H1 (cell line): ENCODE results near the gene POLA2. TPM values are rescaled to one million over a fixed set of nuclear protein-coding genes. Genes with fewer than 3 reads are reported as not detected.

Source experiments
- CTCF ChIA-PET: fragments of 300-600 bp; sonication (Branson Sonifier 250); formaldehyde crosslinking; loops from one replicate; lab custom pipeline; 2021; ENCODE audit not compliant: partially characterized antibody; lab: Charles Lee
- POLR2A ChIA-PET: fragments of 300-600 bp; sonication (Branson Sonifier 250); formaldehyde crosslinking; loops from one replicate; lab custom pipeline; 2021; ENCODE audit warnings: inconsistent platforms; ENCODE audit not compliant: partially characterized antibody; lab: Charles Lee
- DNase-seq, 2 experiments: peaks; one replicate each; pipeline versions ENCODE4 v3.0.0 to v3.0.0-alpha.2; 2010 to 2022; ENCODE audit warnings: low spot score in 2 of 2, low read depth in 1 of 2, mixed read lengths in 1 of 2
- FAIRE-seq: peaks from 2 replicates; lab custom pipeline; 2011; peaks lifted over from hg19 to GRCh38; lab: Jason Lieb, UNC
- H2AFZ ChIP-seq: 2 replicates; pipeline ENCODE4 v1.8.1; 2012; ENCODE audit warnings: low read length, inconsistent platforms
- H2AK5ac ChIP-seq: 2 replicates; pipeline ENCODE4 v1.6.1; 2013; ENCODE audit warnings: low read depth, low read length
- H2BK120ac ChIP-seq: replicated peaks from 2 replicates; pipeline ENCODE3; 2013; ENCODE audit warnings: low read depth, low read length, inconsistent platforms
- H2BK12ac ChIP-seq: 2 replicates; pipeline ENCODE4 v1.6.1; 2013; ENCODE audit warnings: low read depth, low read length
- H2BK15ac ChIP-seq: 2 replicates; pipeline ENCODE4 v1.6.1; 2013; ENCODE audit warnings: low read length
- H2BK20ac ChIP-seq: 2 replicates; pipeline ENCODE4 v1.6.1; 2013; ENCODE audit warnings: low read length
- H2BK5ac ChIP-seq: 2 replicates; pipeline ENCODE4 v1.6.1; 2013; ENCODE audit warnings: low read depth, low read length
- H3K14ac ChIP-seq: 2 replicates; pipeline ENCODE4 v1.6.1; 2013; ENCODE audit warnings: inconsistent platforms; ENCODE audit not compliant: insufficient read length
- H3K18ac ChIP-seq: 2 replicates; pipeline ENCODE4 v1.6.1; 2013; ENCODE audit warnings: low read length; ENCODE audit errors: extremely low read depth
- H3K23ac ChIP-seq: 2 replicates; pipeline ENCODE4 v1.6.1; 2013; ENCODE audit warnings: inconsistent platforms; ENCODE audit not compliant: insufficient read length
- H3K23me2 ChIP-seq: 2 replicates; pipeline ENCODE4 v1.6.1; 2013; ENCODE audit warnings: low read depth, low read length
- H3K27ac ChIP-seq: 2 replicates; pipeline ENCODE4 v1.6.1; 2011; ENCODE audit warnings: low read depth, low read length, inconsistent platforms
- H3K27me3 ChIP-seq, 4 experiments: replicated peaks in 1 of 4; 1 replicate in 1 of 4; 2 replicates in 3 of 4; pipeline versions ENCODE4 v1.6.1 to v1.8.1; 2011 to 2013; ENCODE audit warnings: low read length in 3 of 4, mild to moderate bottlenecking in 3 of 4, inconsistent platforms in 2 of 4, mixed read lengths in 2 of 4, moderate library complexity in 1 of 4; ENCODE audit not compliant: control insufficient read depth in 3 of 4, insufficient read depth in 3 of 4; ENCODE audit errors: extremely low read depth in 1 of 4
- H3K36me3 ChIP-seq, 4 experiments: 2 replicates each; pipeline versions ENCODE4 v1.6.1 to v1.8.1; 2011 to 2013; ENCODE audit warnings: mild to moderate bottlenecking in 4 of 4, low read length in 3 of 4, moderate library complexity in 2 of 4, control low read depth in 1 of 4, inconsistent platforms in 1 of 4; ENCODE audit not compliant: insufficient read depth in 4 of 4, control insufficient read depth in 2 of 4
- H3K4ac ChIP-seq: replicated peaks from 2 replicates; pipeline ENCODE3; 2013; ENCODE audit warnings: low read length, low read depth, mixed read lengths, inconsistent platforms; ENCODE audit not compliant: insufficient read length
- H3K4me1 ChIP-seq, 4 experiments: replicated peaks in 1 of 4; 1 replicate in 1 of 4; 2 replicates in 3 of 4; pipeline versions ENCODE4 v1.6.1 to v1.8.1; 2011 to 2013; ENCODE audit warnings: low read length in 3 of 4, inconsistent platforms in 2 of 4, mixed read lengths in 1 of 4; ENCODE audit not compliant: insufficient read depth in 4 of 4, control insufficient read depth in 3 of 4
- H3K4me2 ChIP-seq, 2 experiments: 2 replicates each; pipeline versions ENCODE4 v1.6.1 to v1.8.1; 2011 to 2013; ENCODE audit warnings: low read depth in 2 of 2, low read length in 2 of 2, control low read depth in 1 of 2, inconsistent platforms in 1 of 2, mild to moderate bottlenecking in 1 of 2; ENCODE audit not compliant: insufficient read depth in 1 of 2
- H3K4me3 ChIP-seq, 4 experiments: fragments of 200-600, 300-600 bp in 1 of 4; sonication (generic), shearing (Covaris generic), sonication (Bioruptor Twin) in 1 of 4; 2 replicates each; pipeline versions ENCODE4 v1.5.1 to v1.8.1; 2011 to 2016; ENCODE audit warnings: low read length in 4 of 4, low read depth in 3 of 4, control low read depth in 2 of 4, inconsistent platforms in 2 of 4, mild to moderate bottlenecking in 2 of 4, mixed read lengths in 1 of 4, moderate library complexity in 1 of 4; ENCODE audit not compliant: insufficient read depth in 2 of 4; ENCODE audit errors: extremely low read depth in 1 of 4
- H3K56ac ChIP-seq: replicated peaks from 2 replicates; pipeline ENCODE3; 2013; ENCODE audit warnings: low read depth, mild to moderate bottlenecking, mixed read lengths, low read length, inconsistent platforms; ENCODE audit not compliant: insufficient read length
- H3K79me1 ChIP-seq: 2 replicates; pipeline ENCODE4 v1.6.1; 2013; ENCODE audit warnings: low read depth, low read length, control low read depth
- H3K79me2 ChIP-seq, 2 experiments: 2 replicates each; pipeline versions ENCODE4 v1.6.1 to v1.8.1; 2012 to 2013; ENCODE audit warnings: low read length in 2 of 2, mild to moderate bottlenecking in 2 of 2, inconsistent platforms in 1 of 2; ENCODE audit not compliant: insufficient read depth in 2 of 2, control insufficient read depth in 1 of 2
- H3K9ac ChIP-seq, 4 experiments: replicated peaks in 1 of 4; 1 replicate in 1 of 4; 2 replicates in 3 of 4; pipeline versions ENCODE4 v1.6.1 to v1.8.1; 2011 to 2013; ENCODE audit warnings: low read depth in 3 of 4, low read length in 3 of 4, control low read depth in 2 of 4, mild to moderate bottlenecking in 2 of 4, moderate library complexity in 2 of 4, inconsistent platforms in 1 of 4; ENCODE audit errors: extremely low read depth in 1 of 4
- H3K9me3 ChIP-seq, 2 experiments: 2 replicates each; pipeline versions ENCODE4 v1.6.1 to v1.8.1; 2012 to 2013; ENCODE audit warnings: mild to moderate bottlenecking in 2 of 2, moderate library complexity in 2 of 2, control low read depth in 1 of 2, inconsistent platforms in 1 of 2, low read depth in 1 of 2, low read length in 1 of 2, mixed read lengths in 1 of 2; ENCODE audit not compliant: insufficient read depth in 2 of 2
- H4K20me1 ChIP-seq, 2 experiments: replicated peaks in 1 of 2; 2 replicates each; pipeline versions ENCODE3 to v1.8.1; 2011 to 2013; ENCODE audit warnings: inconsistent platforms in 2 of 2, low read length in 2 of 2, mild to moderate bottlenecking in 1 of 2; ENCODE audit not compliant: insufficient read depth in 2 of 2, control insufficient read depth in 1 of 2
- H4K5ac ChIP-seq: 2 replicates; pipeline ENCODE4 v1.6.1; 2013; ENCODE audit warnings: low read length, low read depth, mixed read lengths, inconsistent platforms; ENCODE audit not compliant: insufficient read length
- H4K8ac ChIP-seq: 2 replicates; pipeline ENCODE4 v1.8.0; 2013; ENCODE audit warnings: mild to moderate bottlenecking, moderate library complexity, low read length, inconsistent platforms; ENCODE audit not compliant: insufficient read depth; ENCODE audit errors: extremely low read depth
- H4K91ac ChIP-seq: replicated peaks from 2 replicates; pipeline ENCODE3; 2013; ENCODE audit warnings: low read length, mixed read lengths, inconsistent platforms; ENCODE audit not compliant: insufficient read length
- BCL11A ChIP-seq, 2 experiments: IDR thresholded peaks; one replicate each; pipeline ENCODE4 v1.6.1; 2011; ENCODE audit warnings: low read depth in 2 of 2, low read length in 2 of 2, mild to moderate bottlenecking in 2 of 2
- CEBPB ChIP-seq: IDR thresholded peaks from 2 replicates; pipeline ENCODE4 v1.6.1; 2012; ENCODE audit warnings: low read depth, low read length
- GTF2F1 ChIP-seq: IDR thresholded peaks from 2 replicates; pipeline ENCODE4 v1.6.1; 2012; ENCODE audit warnings: low read depth, low read length, improper control_type of control experiment, borderline replicate concordance
- JUN ChIP-seq: IDR thresholded peaks from 2 replicates; pipeline ENCODE4 v1.6.1; 2011; ENCODE audit warnings: low read depth, mild to moderate bottlenecking, improper control_type of control experiment, low read length
- KDM5A ChIP-seq: fragments of 200-600 bp; IDR thresholded peaks from 2 replicates; pipeline ENCODE4 v1.7.1; 2012; ENCODE audit warnings: mild to moderate bottlenecking, low read length, inconsistent platforms, mixed read lengths
- NRF1 ChIP-seq: IDR thresholded peaks from 2 replicates; pipeline ENCODE4 v1.6.1; 2011; ENCODE audit warnings: mild to moderate bottlenecking, low read depth, low read length, improper control_type of control experiment
- PHF8 ChIP-seq: fragments of 200-600 bp; sonication (generic); conservative IDR thresholded peaks from 2 replicates; pipeline ENCODE4 v1.7.1; 2012; ENCODE audit warnings: low read depth, mild to moderate bottlenecking, inconsistent platforms, low read length, moderate library complexity
- RBBP5 ChIP-seq: IDR thresholded peaks from 2 replicates; pipeline ENCODE4 v1.7.1; 2012; ENCODE audit warnings: low read depth, mild to moderate bottlenecking, inconsistent platforms, low read length, moderate library complexity, borderline replicate concordance
- RNF2 ChIP-seq: fragments of 200-900, 300-1000 bp; sonication (generic); IDR thresholded peaks from 2 replicates; pipeline ENCODE4 v1.7.1; 2016; ENCODE audit warnings: borderline replicate concordance, low read depth, mild to moderate bottlenecking, antibody characterized with exemption, low read length; ENCODE audit not compliant: poor library complexity, severe bottlenecking; ENCODE audit errors: missing control alignments
- RXRA ChIP-seq: IDR thresholded peaks from 2 replicates; pipeline ENCODE4 v1.6.1; 2011; ENCODE audit warnings: low read depth, mild to moderate bottlenecking, low read length, moderate library complexity; ENCODE audit not compliant: insufficient read depth
- SAP30 ChIP-seq: fragments of 300-600 bp; sonication (generic); IDR thresholded peaks from 2 replicates; pipeline ENCODE4 v1.7.1; 2012; ENCODE audit warnings: low read length, moderate library complexity, mild to moderate bottlenecking, inconsistent platforms; ENCODE audit not compliant: insufficient read depth, insufficient replicate concordance
- WGBS, 2 experiments: shearing (Covaris generic) in 1 of 2; methylation state at CpG; one replicate each; pipeline versions ENCODE4 v1.1.6 to v1.1.7; 2013 to 2015; ENCODE audit warnings: low lambda C conversion rate in 2 of 2, mixed read lengths in 2 of 2, inconsistent platforms in 1 of 2, low coverage in 1 of 2, missing lambda C conversion rate in 1 of 2; ENCODE audit not compliant: insufficient replicate concordance in 2 of 2, insufficient coverage in 1 of 2, insufficient read length in 1 of 2; ENCODE audit errors: extremely low coverage in 1 of 2, missing lambda C conversion rate in 1 of 2; 5-methylcytosine and 5-hydroxymethylcytosine counted together
- polyA plus RNA-seq, 7 experiments: library from polyadenylated mRNA; depleted of rRNA in 3 of 7; stranded (reverse) in 5 of 7; unstranded in 2 of 7; fragments of >200 nt in 5 of 7; fragments of 200-250 nt in 2 of 7; gene quantifications; 1 replicate in 5 of 7; 2 replicates in 1 of 7; 4 replicates in 1 of 7; pipeline versions ENCODE4 v1.2.1 to v1.2.3, GENCODE V29; 2011 to 2013; ENCODE audit warnings: missing spikeins in 2 of 7, mixed read lengths in 2 of 7
- total RNA-seq: library from RNA; stranded (reverse); fragmentation: NEBNext Ultra II Directional; extraction: Animal tissue kit (Norgen Biotek cat#: 25700); gene quantifications from 2 replicates; pipeline ENCODE4 v1.2.1, GENCODE V29; 2021

The POLA2 gene
- total and polyA plus RNA-seq, 2 of the 8 experiments (the other 6 are each of a cell fraction or from before 2014, with no cell fraction given), result 31.2 to 55.9 TPM

DNA sequence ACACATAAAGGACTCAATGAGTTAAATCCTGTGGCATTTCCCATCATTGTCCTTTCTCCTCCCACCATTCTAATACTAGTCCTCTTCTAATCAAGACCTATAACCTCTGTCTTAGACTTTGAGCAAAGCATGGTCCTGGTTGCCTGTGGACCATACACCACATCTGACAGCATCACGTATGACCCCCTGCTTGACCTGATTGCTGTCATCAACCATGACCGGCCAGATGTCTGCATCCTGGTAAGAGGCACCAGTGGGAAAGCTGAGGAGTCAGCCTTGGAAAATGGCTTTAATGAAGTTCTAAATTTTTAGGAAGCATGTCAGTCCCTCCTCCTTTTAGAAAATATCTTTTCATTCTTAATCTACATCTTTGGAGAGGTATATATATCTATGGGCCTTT is 25.8 kb downstream of the POLA2 start:
- Histone ChIP-seq H3K23me2 (no peaks in the 10 kb centered on the region), H3K56ac (no peak overlapping the region), H3K4ac (no peak overlapping the region), H3K79me1 (no peaks in the 10 kb centered on the region; the same call in 1 of the 2 replicates), H3K4me1 (no peaks in the 10 kb centered on the region), H3K9me3 (no peaks in the 10 kb centered on the region), H4K8ac (no peak overlapping the region), H3K36me3 (peaks cover 31 to 83% (median 59%) of the 10 kb centered on the region in 4 experiments), H2BK15ac (no peak overlapping the region), H4K5ac (no peak overlapping the region), H3K23ac (no peak overlapping the region), H3K4me2 (no peak overlapping the region), H3K79me2 (no peaks in the 10 kb centered on the region), H4K20me1 (peaks cover 0 to 2% of the 10 kb centered on the region in 2 experiments), H4K91ac (no peak overlapping the region), H3K9ac (no peak overlapping the region), H2BK12ac (no peak overlapping the region), H2BK20ac (no peak overlapping the region), H3K14ac (no peak overlapping the region), H2BK5ac (no peak overlapping the region), H3K18ac (no peak overlapping the region), H3K27me3 (no peaks in the 10 kb centered on the region), H2BK120ac (no peak overlapping the region), H2AFZ (no peak overlapping the region), H2AK5ac (no peak overlapping the region), H3K4me3 (no peak overlapping the region), H3K27ac (no peak overlapping the region)
- no peak for TF ChIP-seq RXRA
- TF ChIP-seq JUN, result no peak
- TF ChIP-seq RBBP5, result no peak
- no peak for TF ChIP-seq GTF2F1
- TF ChIP-seq CEBPB, result no peak
- TF ChIP-seq KDM5A, result no peak
- TF ChIP-seq NRF1, result no peak
- TF ChIP-seq RNF2, result no peak
- TF ChIP-seq BCL11A (IDR thresholded peaks at IDR 0.05; ENCODE audit: low read depth in 2 of 2, low read length in 2 of 2), result no peak
- TF ChIP-seq PHF8, result no peak
- TF ChIP-seq SAP30, result no peak
- 97% methylated on average over 2 of the region's 2 CpGs; no CpG with 5 or more reads in 1 of the 2 experiments for WGBS, 2 experiments
- DNase-seq, result no peak
- FAIRE-seq, result no peak
- ChIA-PET POLR2A (interaction anchor here (1.2 to 2.1 kb wide), 3 partner anchors 12 to 39 kb away, joined by 3 to 10 read pairs (median 7); no protein-coding TSS in a partner anchor), CTCF (interaction anchor here (1.0 to 45.6 kb wide), 3 partner anchors 13 to 33 kb away, joined by 3 to 1179 read pairs (median 21); partner anchors contain the start of genes CDC42EP2 and DPF2)
